ENCODE measurements around the gene ICE2.

Gene ICE2

GRCh38 chr15:60395276-60396011 lies 83.5 kb downstream of the ICE2 start:
- Histone ChIP-seq H3K9ac (ENCODE audit: low read length in 5 of 5) (peak overlapping the region; percentile 55 to 99 (median 96)), H3K27ac (ENCODE audit: low read depth, low read length) (peak overlapping the region; percentile 99), H3K9me3 (ENCODE audit: control insufficient read depth in 5 of 5, low read length in 5 of 5) (no peaks in the 10 kb centered on the region), H3K4me1 (ENCODE audit: control insufficient read depth in 5 of 5, insufficient read depth in 5 of 5, low read length in 5 of 5) (peaks cover 40 to 81% (median 77%) of the 10 kb centered on the region in 5 donors), H3K27me3 (ENCODE audit: control insufficient read depth in 5 of 5, insufficient read depth in 4 of 5, low read length in 5 of 5) (no peaks in the 10 kb centered on the region), H3K4me3 (ENCODE audit: low read depth in 1 of 5, low read length in 5 of 5) (peak overlapping the region; percentile 81 to 98 (median 92)), H3K36me3 (ENCODE audit: control insufficient read depth in 5 of 5, insufficient read depth in 5 of 5, low read length in 5 of 5) (peaks cover 7 to 24% (median 12%) of the 10 kb centered on the region in 5 donors)

- peak overlapping the region; percentile 99 for H3K27ac ChIP-seq (ENCODE audit: low read depth, low read length)
- H3K9ac ChIP-seq (ENCODE audit: low read length in 5 of 5): peak overlapping the region; percentile 55 to 99 (median 96)
- H3K4me1 ChIP-seq (ENCODE audit: control insufficient read depth in 5 of 5, insufficient read depth in 5 of 5, low read length in 5 of 5): peaks cover 44 to 88% (median 84%) of the 10 kb centered on the region in 5 donors
- no peaks in the 10 kb centered on the region for H3K27me3 ChIP-seq (ENCODE audit: control insufficient read depth in 5 of 5, insufficient read depth in 4 of 5, low read length in 5 of 5)
- H3K4me3 ChIP-seq (ENCODE audit: low read depth in 1 of 5, low read length in 5 of 5): peak overlapping the region; percentile 81 to 98 (median 92)
- no peaks in the 10 kb centered on the region for H3K9me3 ChIP-seq (ENCODE audit: control insufficient read depth in 5 of 5, low read length in 5 of 5)
- peaks cover 7 to 28% (median 12%) of the 10 kb centered on the region in 5 donors for H3K36me3 ChIP-seq (ENCODE audit: control insufficient read depth in 5 of 5, insufficient read depth in 5 of 5, low read length in 5 of 5)
Measured at GRCh38 chr15:60394689-60395097, 84.2 kb downstream of the ICE2 start.

DNA sequence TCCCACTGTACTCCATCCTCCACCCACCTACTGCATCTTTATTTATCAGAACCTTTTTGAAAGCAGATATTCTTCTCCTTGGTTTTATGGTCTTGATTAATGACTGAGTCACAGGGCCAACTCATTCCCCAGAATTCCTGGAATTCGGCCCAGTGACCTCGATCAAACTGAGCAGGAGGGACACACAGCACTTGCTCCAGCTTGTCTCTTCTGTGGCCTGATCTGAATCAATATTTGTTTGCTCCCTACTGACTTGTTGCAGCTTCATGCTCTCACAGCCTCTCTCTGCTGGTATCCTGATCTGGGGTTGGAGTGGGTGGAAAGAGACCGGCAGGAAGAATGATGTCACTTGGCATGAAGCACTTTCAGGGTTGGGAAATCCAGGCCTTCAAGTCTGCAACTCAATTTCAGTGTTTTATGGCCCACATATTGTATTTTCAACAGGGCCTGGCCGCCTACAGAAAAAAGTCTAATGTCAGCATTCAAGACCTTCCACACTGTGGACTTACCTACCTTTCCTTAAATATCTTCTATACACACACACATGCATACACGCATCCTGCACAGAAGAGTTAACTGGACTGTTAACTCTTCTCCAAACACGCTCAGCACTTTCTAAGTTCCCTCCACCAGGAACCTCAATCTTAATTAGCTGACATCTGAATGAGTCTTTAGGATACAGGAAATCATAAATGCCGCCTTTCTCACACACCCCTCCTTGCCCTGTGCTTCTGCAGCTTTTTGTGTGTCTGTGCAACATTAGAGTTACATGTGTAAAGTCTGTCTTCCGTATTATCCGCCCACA lies 85.8 kb downstream of the ICE2 start:
- Histone ChIP-seq H3K9me3 (ENCODE audit: control insufficient read depth in 5 of 5, low read length in 5 of 5) (no peaks in the 10 kb centered on the region), H3K4me3 (ENCODE audit: low read depth in 1 of 5, low read length in 5 of 5) (peak overlapping the region; percentile 6 to 98 (median 92)), H3K9ac (ENCODE audit: low read length in 5 of 5) (peak overlapping the region; percentile 54 to 99 (median 88)), H3K27ac (ENCODE audit: low read depth, low read length) (peak overlapping the region; percentile 99), H3K36me3 (ENCODE audit: control insufficient read depth in 5 of 5, insufficient read depth in 5 of 5, low read length in 5 of 5) (peaks cover 7 to 30% (median 12%) of the 10 kb centered on the region in 5 donors), H3K4me1 (ENCODE audit: control insufficient read depth in 5 of 5, insufficient read depth in 5 of 5, low read length in 5 of 5) (peaks cover 44 to 88% (median 83%) of the 10 kb centered on the region in 5 donors), H3K27me3 (ENCODE audit: control insufficient read depth in 5 of 5, insufficient read depth in 4 of 5, low read length in 5 of 5) (no peaks in the 10 kb centered on the region)

- Histone ChIP-seq H3K4me1 (ENCODE audit: control insufficient read depth in 5 of 5, insufficient read depth in 5 of 5, low read length in 5 of 5) (peaks cover 44 to 87% (median 83%) of the 10 kb centered on the region in 5 donors), H3K4me3 (ENCODE audit: low read depth in 1 of 5, low read length in 5 of 5) (peak overlapping the region in 4 of 5 donors; percentile 19 to 92 (median 68)), H3K9me3 (ENCODE audit: control insufficient read depth in 5 of 5, low read length in 5 of 5) (no peaks in the 10 kb centered on the region), H3K27me3 (ENCODE audit: control insufficient read depth in 5 of 5, insufficient read depth in 4 of 5, low read length in 5 of 5) (no peaks in the 10 kb centered on the region), H3K9ac (ENCODE audit: low read length in 5 of 5) (peak overlapping the region in 4 of 5 donors; percentile 6 to 65 (median 58)), H3K27ac (ENCODE audit: low read depth, low read length) (peak overlapping the region; percentile 99), H3K36me3 (ENCODE audit: control insufficient read depth in 5 of 5, insufficient read depth in 5 of 5, low read length in 5 of 5) (peaks cover 7 to 30% (median 12%) of the 10 kb centered on the region in 5 donors)
Measured at GRCh38 chr15:60392601-60392985, 86.3 kb downstream of the ICE2 start.

- Histone ChIP-seq H3K4me1 (ENCODE audit: control insufficient read depth in 5 of 5, insufficient read depth in 5 of 5, low read length in 5 of 5) (peaks cover 44 to 93% (median 89%) of the 10 kb centered on the region in 5 donors), H3K9ac (ENCODE audit: low read length in 5 of 5) (peak overlapping the region; percentile 42 to 65 (median 57)), H3K36me3 (ENCODE audit: control insufficient read depth in 5 of 5, insufficient read depth in 5 of 5, low read length in 5 of 5) (peaks cover 7 to 30% (median 14%) of the 10 kb centered on the region in 5 donors), H3K4me3 (ENCODE audit: low read depth in 1 of 5, low read length in 5 of 5) (peak overlapping the region; percentile 8 to 89 (median 24)), H3K27me3 (ENCODE audit: control insufficient read depth in 5 of 5, insufficient read depth in 4 of 5, low read length in 5 of 5) (no peaks in the 10 kb centered on the region), H3K27ac (ENCODE audit: low read depth, low read length) (peak overlapping the region; percentile 99), H3K9me3 (ENCODE audit: control insufficient read depth in 5 of 5, low read length in 5 of 5) (no peaks in the 10 kb centered on the region)
Measured at GRCh38 chr15:60391722-60392315, 87.1 kb downstream of the ICE2 start.

GRCh38 chr15:60390871-60391501 lies 88.0 kb downstream of the ICE2 start:
- peak overlapping the region in 3 of 5 donors; percentile 46 to 65 (median 57) for H3K9ac ChIP-seq (ENCODE audit: low read length in 5 of 5)
- H3K27me3 ChIP-seq (ENCODE audit: control insufficient read depth in 5 of 5, insufficient read depth in 4 of 5, low read length in 5 of 5): no peaks in the 10 kb centered on the region
- peak overlapping the region; percentile 13 to 53 (median 45) for H3K4me3 ChIP-seq (ENCODE audit: low read depth in 1 of 5, low read length in 5 of 5)
- peaks cover 41 to 90% (median 89%) of the 10 kb centered on the region in 5 donors for H3K4me1 ChIP-seq (ENCODE audit: control insufficient read depth in 5 of 5, insufficient read depth in 5 of 5, low read length in 5 of 5)
- peak overlapping the region; percentile 99 for H3K27ac ChIP-seq (ENCODE audit: low read depth, low read length)
- H3K9me3 ChIP-seq (ENCODE audit: control insufficient read depth in 5 of 5, low read length in 5 of 5): no peaks in the 10 kb centered on the region
- peaks cover 10 to 31% (median 14%) of the 10 kb centered on the region in 5 donors for H3K36me3 ChIP-seq (ENCODE audit: control insufficient read depth in 5 of 5, insufficient read depth in 5 of 5, low read length in 5 of 5)

- Histone ChIP-seq H3K27ac (ENCODE audit: low read depth, low read length) (peak overlapping the region; percentile 99), H3K27me3 (ENCODE audit: control insufficient read depth in 5 of 5, insufficient read depth in 4 of 5, low read length in 5 of 5) (no peaks in the 10 kb centered on the region), H3K4me3 (ENCODE audit: low read depth in 1 of 5, low read length in 5 of 5) (peak overlapping the region; percentile 13 to 53 (median 45)), H3K9ac (ENCODE audit: low read length in 5 of 5) (peak overlapping the region in 3 of 5 donors; percentile 28 to 67 (median 31)), H3K36me3 (ENCODE audit: control insufficient read depth in 5 of 5, insufficient read depth in 5 of 5, low read length in 5 of 5) (peaks cover 6 to 29% (median 13%) of the 10 kb centered on the region in 5 donors), H3K4me1 (ENCODE audit: control insufficient read depth in 5 of 5, insufficient read depth in 5 of 5, low read length in 5 of 5) (peaks cover 37 to 89% (median 82%) of the 10 kb centered on the region in 5 donors), H3K9me3 (ENCODE audit: control insufficient read depth in 5 of 5, low read length in 5 of 5) (no peaks in the 10 kb centered on the region)
Measured at GRCh38 chr15:60390231-60390630, 88.7 kb downstream of the ICE2 start.

- H3K9ac ChIP-seq (ENCODE audit: low read length in 5 of 5): peak overlapping the region in 3 of 5 donors; percentile 12 to 67 (median 44)
- peak overlapping the region; percentile 13 to 53 (median 45) for H3K4me3 ChIP-seq (ENCODE audit: low read depth in 1 of 5, low read length in 5 of 5)
- no peaks in the 10 kb centered on the region for H3K27me3 ChIP-seq (ENCODE audit: control insufficient read depth in 5 of 5, insufficient read depth in 4 of 5, low read length in 5 of 5)
- no peaks in the 10 kb centered on the region for H3K9me3 ChIP-seq (ENCODE audit: control insufficient read depth in 5 of 5, low read length in 5 of 5)
- H3K36me3 ChIP-seq (ENCODE audit: control insufficient read depth in 5 of 5, insufficient read depth in 5 of 5, low read length in 5 of 5): peaks cover 9 to 28% (median 14%) of the 10 kb centered on the region in 5 donors
- H3K4me1 ChIP-seq (ENCODE audit: control insufficient read depth in 5 of 5, insufficient read depth in 5 of 5, low read length in 5 of 5): peaks cover 30 to 81% (median 76%) of the 10 kb centered on the region in 5 donors
- peak overlapping the region; percentile 99 for H3K27ac ChIP-seq (ENCODE audit: low read depth, low read length)
Measured at GRCh38 chr15:60389261-60390077, 89.5 kb downstream of the ICE2 start.
